Fibroblast of lung (primary cell): ENCODE data around the gene CORO2A. TPM values are rescaled to one million over a fixed set of nuclear protein-coding genes. Genes with fewer than 3 reads are reported as not detected.

Experiments
- DNase-seq, 2 donors: peaks; one replicate each; pipeline versions ENCODE4 v3.0.0 to v3.0.0-alpha.2; 2010; ENCODE audit warnings: low read depth in 2 of 2
- H2AFZ ChIP-seq: 2 replicates; pipeline ENCODE4 v1.5.1; 2012; ENCODE audit warnings: low read length, control low read depth, inconsistent platforms
- H3K27ac ChIP-seq: 2 replicates; pipeline ENCODE4 v1.5.1; 2011; ENCODE audit warnings: low read length, control low read depth; ENCODE audit not compliant: insufficient read depth
- H3K27me3 ChIP-seq: 2 replicates; pipeline ENCODE4 v1.5.1; 2011; ENCODE audit warnings: mild to moderate bottlenecking, low read length; ENCODE audit not compliant: control insufficient read depth, insufficient read depth
- H3K36me3 ChIP-seq: 2 replicates; pipeline ENCODE4 v1.5.1; 2011; ENCODE audit warnings: low read length; ENCODE audit not compliant: control insufficient read depth, insufficient read depth
- H3K4me1 ChIP-seq: 2 replicates; pipeline ENCODE4 v1.5.1; 2011; ENCODE audit warnings: low read length; ENCODE audit not compliant: control insufficient read depth, insufficient read depth; ENCODE audit errors: extremely low read depth
- H3K4me2 ChIP-seq: 2 replicates; pipeline ENCODE4 v1.5.1; 2011; ENCODE audit warnings: low read length, control low read depth; ENCODE audit not compliant: insufficient read depth; ENCODE audit errors: extremely low read depth
- H3K4me3 ChIP-seq, 4 experiments: fragments of 200-600 bp in 1 of 4; sonication (generic) in 1 of 4; replicated peaks in 1 of 4; 2 replicates each; pipeline ENCODE4 v1.5.1; 2011 to 2016; ENCODE audit warnings: low read length in 4 of 4, low read depth in 3 of 4, mild to moderate bottlenecking in 3 of 4, control low read depth in 2 of 4, inconsistent platforms in 1 of 4, mixed read lengths in 1 of 4; ENCODE audit not compliant: insufficient read depth in 1 of 4; ENCODE audit errors: control extremely low read depth in 1 of 4
- H3K79me2 ChIP-seq: 2 replicates; pipeline ENCODE4 v1.5.1; 2012; ENCODE audit warnings: mild to moderate bottlenecking, low read length, inconsistent platforms; ENCODE audit not compliant: control insufficient read depth, insufficient read depth
- H3K9ac ChIP-seq: 2 replicates; pipeline ENCODE4 v1.5.1; 2011; ENCODE audit warnings: mild to moderate bottlenecking, low read length, control low read depth; ENCODE audit not compliant: insufficient read depth
- H3K9me3 ChIP-seq: 2 replicates; pipeline ENCODE4 v1.5.1; 2012; ENCODE audit warnings: low read depth, low read length; ENCODE audit not compliant: control insufficient read depth, insufficient read depth
- H4K20me1 ChIP-seq: 2 replicates; pipeline ENCODE4 v1.5.1; 2011; ENCODE audit warnings: low read length; ENCODE audit not compliant: control insufficient read depth, insufficient read depth; ENCODE audit errors: extremely low read depth
- CTCF ChIP-seq, 2 donors: IDR thresholded peaks in 1 of 2; conservative IDR thresholded peaks in 1 of 2; 1 replicate in 1 of 2; 2 replicates in 1 of 2; pipeline ENCODE4 v1.5.1; 2011 to 2012; ENCODE audit warnings: low read length in 2 of 2, control low read depth in 1 of 2, inconsistent platforms in 1 of 2, low read depth in 1 of 2, mild to moderate bottlenecking in 1 of 2
- EZH2 ChIP-seq: IDR thresholded peaks from 2 replicates; pipeline ENCODE4 v1.5.1; 2012; ENCODE audit warnings: low read length, control low read depth, mild to moderate bottlenecking; ENCODE audit errors: missing control alignments
- polyA plus RNA-seq, 2 donors: library from polyadenylated mRNA; depleted of rRNA in 1 of 2; stranded (reverse) in 1 of 2; unstranded in 1 of 2; fragments of >200 nt; gene quantifications; 2 replicates each; pipeline ENCODE4 v1.2.1, GENCODE V29; 2011 to 2012; ENCODE audit warnings: missing spikeins in 1 of 2
- total RNA-seq: library from RNA; depleted of rRNA; stranded (reverse); fragments of >200 nt; gene quantifications from 2 replicates; pipeline ENCODE4 v1.2.1, GENCODE V29; 2014

The CORO2A gene
- total and polyA plus RNA-seq, 2 donors (not counting 1 experiment from before 2014, with no cell fraction given): 0.11 to 0.50 TPM

- no peak overlapping the region for H2AFZ ChIP-seq
- H3K4me1 ChIP-seq: no peaks in the 10 kb centered on the region
- H3K9ac ChIP-seq: no peak overlapping the region
- no peak overlapping the region for H3K4me2 ChIP-seq
- no peaks in the 10 kb centered on the region for H4K20me1 ChIP-seq
- no peak overlapping the region for H3K27ac ChIP-seq
- H3K4me3 ChIP-seq: no peak overlapping the region
- H3K27me3 ChIP-seq: peaks cover 18% of the 10 kb centered on the region
- H3K79me2 ChIP-seq: no peaks in the 10 kb centered on the region
- no peaks in the 10 kb centered on the region for H3K36me3 ChIP-seq
- no peak for TF ChIP-seq EZH2
- TF ChIP-seq CTCF (conservative IDR thresholded peaks at IDR 0.05 in 1 of 2, IDR thresholded peaks at IDR 0.05 in 1 of 2; ENCODE audit: low read depth in 1 of 2, low read length in 2 of 2): no peak
- DNase-seq: no peak
- no peaks in the 10 kb centered on the region for H3K9me3 ChIP-seq
Observed at GRCh38 chr9:98168153-98168780, 24.2 kb downstream of the CORO2A start.

- Histone ChIP-seq H3K79me2 (no peaks in the 10 kb centered on the region), H2AFZ (no peak overlapping the region), H4K20me1 (no peaks in the 10 kb centered on the region), H3K36me3 (no peaks in the 10 kb centered on the region), H3K9ac (no peak overlapping the region), H3K9me3 (no peaks in the 10 kb centered on the region), H3K27me3 (peaks cover 12% of the 10 kb centered on the region), H3K4me2 (no peak overlapping the region), H3K4me1 (no peaks in the 10 kb centered on the region), H3K4me3 (no peak overlapping the region), H3K27ac (no peak overlapping the region)
- no peak for DNase-seq
- TF ChIP-seq CTCF (conservative IDR thresholded peaks at IDR 0.05 in 1 of 2, IDR thresholded peaks at IDR 0.05 in 1 of 2; ENCODE audit: low read depth in 1 of 2, low read length in 2 of 2): no peak
- TF ChIP-seq EZH2: no peak
Observed at GRCh38 chr9:98164912-98165311, 27.5 kb downstream of the CORO2A start.

- TF ChIP-seq EZH2 (no peak), CTCF (conservative IDR thresholded peaks at IDR 0.05 in 1 of 2, IDR thresholded peaks at IDR 0.05 in 1 of 2; ENCODE audit: low read depth in 1 of 2, low read length in 2 of 2) (no peak)
- no peak overlapping the region for H3K4me3 ChIP-seq
- H4K20me1 ChIP-seq: no peaks in the 10 kb centered on the region
- no peaks in the 10 kb centered on the region for H3K4me1 ChIP-seq
- no peaks in the 10 kb centered on the region for H3K9me3 ChIP-seq
- no peaks in the 10 kb centered on the region for H3K79me2 ChIP-seq
- no peak overlapping the region for H2AFZ ChIP-seq
- H3K4me2 ChIP-seq: no peak overlapping the region
- DNase-seq: no peak
- H3K27ac ChIP-seq: no peak overlapping the region
- H3K9ac ChIP-seq: no peak overlapping the region
- no peaks in the 10 kb centered on the region for H3K36me3 ChIP-seq
- peaks cover 9% of the 10 kb centered on the region for H3K27me3 ChIP-seq
Observed at GRCh38 chr9:98162613-98163012, 29.8 kb downstream of the CORO2A start.
